Endodermal cell (in vitro differentiated cells): ENCODE results near the gene TSHZ2. TPM values are rescaled to one million over a fixed set of nuclear protein-coding genes. Genes with fewer than 3 reads are reported as not detected.

Experiments
- DNase-seq: peaks from one replicate; pipeline ENCODE4 v3.0.0-alpha.2; 2017
- H3K27ac ChIP-seq: 2 replicates; pipeline ENCODE4 v1.5.1; 2013; ENCODE audit warnings: mild to moderate bottlenecking, low read depth, low read length, moderate library complexity
- H3K27me3 ChIP-seq: 2 replicates; pipeline ENCODE4 v1.6.1; 2013; ENCODE audit warnings: mild to moderate bottlenecking, low read length, moderate library complexity; ENCODE audit not compliant: insufficient read depth, control insufficient read depth, poor library complexity, severe bottlenecking
- H3K36me3 ChIP-seq: 2 replicates; pipeline ENCODE4 v1.7.0; 2013; ENCODE audit warnings: mild to moderate bottlenecking, low read length, moderate library complexity; ENCODE audit not compliant: control insufficient read depth, insufficient read depth
- H3K4me1 ChIP-seq: one replicate; pipeline ENCODE4 v1.7.0; 2013; ENCODE audit warnings: low read length; ENCODE audit not compliant: control insufficient read depth, insufficient read depth
- H3K4me3 ChIP-seq: 2 replicates; pipeline ENCODE4 v1.5.1; 2013; ENCODE audit warnings: mild to moderate bottlenecking, low read length, moderate library complexity
- H3K9ac ChIP-seq: 2 replicates; pipeline ENCODE4 v1.6.1; 2013; ENCODE audit warnings: mild to moderate bottlenecking, low read length, moderate library complexity; ENCODE audit not compliant: poor library complexity, severe bottlenecking; ENCODE audit errors: extremely low read depth
- H3K9me3 ChIP-seq: 2 replicates; pipeline ENCODE4 v1.6.1; 2013; ENCODE audit warnings: mild to moderate bottlenecking, low read length, moderate library complexity; ENCODE audit not compliant: control insufficient read depth
- H3K27ac Mint-ChIP-seq: 2 replicates; pipeline ENCODE4 v1.8.0; 2020; ENCODE audit warnings: mixed read lengths
- H3K27me3 Mint-ChIP-seq: 2 replicates; pipeline ENCODE4 v1.8.0; 2021; ENCODE audit warnings: mild to moderate bottlenecking, mixed read lengths; ENCODE audit not compliant: insufficient read depth
- H3K36me3 Mint-ChIP-seq: 2 replicates; pipeline ENCODE4 v1.8.0; 2020; ENCODE audit warnings: low read depth, mixed read lengths
- H3K4me1 Mint-ChIP-seq: 2 replicates; pipeline ENCODE4 v1.8.0; 2020; ENCODE audit warnings: mixed read lengths
- H3K4me3 Mint-ChIP-seq: 2 replicates; pipeline ENCODE4 v1.8.0; 2020; ENCODE audit warnings: mild to moderate bottlenecking, moderate library complexity, mixed read lengths
- H3K9me3 Mint-ChIP-seq: 2 replicates; pipeline ENCODE4 v1.8.0; 2020; ENCODE audit warnings: mild to moderate bottlenecking, mixed read lengths
- WGBS, 2 experiments: methylation state at CpG; one replicate each; pipeline versions ENCODE4 v1.1.5 to v1.1.7; 2013; ENCODE audit warnings: missing lambda C conversion rate in 2 of 2, mixed read lengths in 1 of 2; ENCODE audit not compliant: insufficient coverage in 1 of 2, insufficient read length in 1 of 2; 5-methylcytosine and 5-hydroxymethylcytosine counted together
- total RNA-seq, 2 donors: library from RNA; stranded (reverse); fragmentation: NEBNext Ultra II Directional in 1 of 2; extraction: Animal tissue kit (Norgen Biotek cat#: 25700) in 1 of 2; gene quantifications; 2 replicates in 1 of 2; 3 replicates in 1 of 2; pipeline ENCODE4 v1.2.1, GENCODE V29; 2021
- TF ChIP-seq, protein P1 (sequence below): fragments of 200-600 bp; sonication (generic); conservative IDR thresholded peaks from 2 replicates; pipeline ENCODE4 v1.5.0; 2021; ENCODE audit warnings: antibody characterized with exemption, mild to moderate bottlenecking

TSHZ2 gene
- total RNA-seq, 2 donors from 2014 or later: 0.07 to 0.31 TPM

DNA sequence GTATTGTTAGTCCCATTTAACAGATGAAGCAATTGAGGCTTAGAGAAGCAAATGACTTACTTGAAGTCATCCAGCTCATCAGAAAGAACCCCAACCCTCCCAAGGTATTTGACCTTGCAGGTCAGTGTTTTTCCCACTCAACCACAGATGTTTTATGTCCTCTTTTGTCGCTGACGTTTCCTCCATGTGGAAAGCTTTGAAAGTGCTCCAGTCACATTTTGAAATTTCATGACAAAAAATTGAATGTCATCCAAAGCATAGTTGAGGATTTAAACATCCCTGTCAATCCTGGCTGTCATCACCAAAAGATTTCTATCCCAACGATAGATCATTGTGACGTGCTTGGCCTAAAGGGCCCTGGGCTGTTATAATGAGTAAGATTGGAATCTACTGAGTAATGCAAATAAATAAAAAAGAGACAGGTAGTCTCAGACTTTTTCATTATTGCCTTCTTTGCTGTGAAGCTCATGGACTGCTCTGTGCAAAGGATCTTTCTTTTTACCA lies 102.7 kb downstream of the TSHZ2 start:
- Mint-ChIP-seq H3K4me3 (no peak overlapping the region), H3K9me3 (no peaks in the 10 kb centered on the region), H3K27ac (no peak overlapping the region), H3K36me3 (no peaks in the 10 kb centered on the region), H3K27me3 (no peaks in the 10 kb centered on the region), H3K4me1 (peaks cover 5% of the 10 kb centered on the region)
- Histone ChIP-seq H3K27me3 (no peaks in the 10 kb centered on the region), H3K4me1 (no peaks in the 10 kb centered on the region), H3K4me3 (no peak overlapping the region), H3K36me3 (no peaks in the 10 kb centered on the region), H3K9ac (no peak overlapping the region), H3K9me3 (no peaks in the 10 kb centered on the region), H3K27ac (no peak overlapping the region)
- WGBS, 2 experiments: 98 to 100% methylated on average over 2 to 4 of the region's 4 CpGs
- TF ChIP-seq, protein P1, sequence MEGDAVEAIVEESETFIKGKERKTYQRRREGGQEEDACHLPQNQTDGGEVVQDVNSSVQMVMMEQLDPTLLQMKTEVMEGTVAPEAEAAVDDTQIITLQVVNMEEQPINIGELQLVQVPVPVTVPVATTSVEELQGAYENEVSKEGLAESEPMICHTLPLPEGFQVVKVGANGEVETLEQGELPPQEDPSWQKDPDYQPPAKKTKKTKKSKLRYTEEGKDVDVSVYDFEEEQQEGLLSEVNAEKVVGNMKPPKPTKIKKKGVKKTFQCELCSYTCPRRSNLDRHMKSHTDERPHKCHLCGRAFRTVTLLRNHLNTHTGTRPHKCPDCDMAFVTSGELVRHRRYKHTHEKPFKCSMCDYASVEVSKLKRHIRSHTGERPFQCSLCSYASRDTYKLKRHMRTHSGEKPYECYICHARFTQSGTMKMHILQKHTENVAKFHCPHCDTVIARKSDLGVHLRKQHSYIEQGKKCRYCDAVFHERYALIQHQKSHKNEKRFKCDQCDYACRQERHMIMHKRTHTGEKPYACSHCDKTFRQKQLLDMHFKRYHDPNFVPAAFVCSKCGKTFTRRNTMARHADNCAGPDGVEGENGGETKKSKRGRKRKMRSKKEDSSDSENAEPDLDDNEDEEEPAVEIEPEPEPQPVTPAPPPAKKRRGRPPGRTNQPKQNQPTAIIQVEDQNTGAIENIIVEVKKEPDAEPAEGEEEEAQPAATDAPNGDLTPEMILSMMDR: no peak
- no peak for DNase-seq

- H3K9me3 ChIP-seq: no peaks in the 10 kb centered on the region
- no peak overlapping the region for H3K27ac Mint-ChIP-seq
- TF ChIP-seq, protein P1: no peak
These were observed 104.5 kb downstream of the TSHZ2 start for GRCh38 chr20:53076668-53077067.

DNA sequence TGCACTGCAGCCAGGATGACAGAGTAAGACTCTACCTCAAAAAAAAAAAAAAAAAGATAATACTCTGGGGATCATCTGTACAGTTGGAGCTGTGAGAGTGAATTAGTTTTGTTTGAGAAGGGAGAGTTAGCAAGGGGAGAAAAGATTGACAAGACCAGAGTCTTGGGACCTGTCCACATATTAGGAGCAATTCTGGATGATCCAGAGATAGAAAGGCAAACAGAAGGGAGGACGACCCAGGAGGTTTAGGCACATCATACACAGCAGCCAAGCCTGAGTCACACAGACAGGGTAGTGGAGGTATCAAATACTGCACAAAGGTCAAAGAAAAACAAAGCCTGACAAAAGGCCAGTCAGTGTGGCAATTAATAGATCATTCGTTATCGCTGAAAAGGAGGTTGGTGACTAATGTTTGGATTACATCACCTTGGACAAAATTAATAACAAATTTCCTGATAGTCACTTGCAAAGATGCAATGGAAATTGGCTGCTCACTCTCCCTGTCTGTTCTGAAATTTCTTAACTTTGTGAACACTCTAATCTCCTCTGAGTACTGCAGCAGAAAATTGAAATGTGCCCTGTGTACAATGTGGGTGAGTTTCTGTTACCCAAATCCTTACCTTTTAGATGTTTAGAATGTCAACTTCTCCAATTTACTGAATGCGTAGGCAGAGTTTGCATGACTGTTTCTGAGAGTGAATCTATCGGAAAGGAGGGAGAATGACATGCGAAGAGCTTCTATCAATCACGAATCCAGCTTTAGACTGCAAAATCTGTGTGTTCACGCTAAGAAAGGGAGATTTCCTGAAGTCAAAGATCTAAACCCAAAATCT lies 105.4 kb downstream of the TSHZ2 start:
- Histone ChIP-seq H3K9ac (no peak overlapping the region), H3K36me3 (no peaks in the 10 kb centered on the region), H3K27me3 (no peaks in the 10 kb centered on the region), H3K4me1 (peaks cover 2% of the 10 kb centered on the region), H3K27ac (no peak overlapping the region), H3K9me3 (no peaks in the 10 kb centered on the region), H3K4me3 (no peak overlapping the region)
- DNase-seq: no peak
- Mint-ChIP-seq H3K27me3 (no peaks in the 10 kb centered on the region), H3K27ac (no peak overlapping the region), H3K9me3 (no peaks in the 10 kb centered on the region), H3K4me1 (peaks cover 8% of the 10 kb centered on the region), H3K4me3 (no peak overlapping the region), H3K36me3 (no peaks in the 10 kb centered on the region)
- TF ChIP-seq, protein P1: no peak
- WGBS, 2 experiments: 84 to 90% methylated on average over 7 to 8 of the region's 8 CpGs

More at GRCh38 chr20:53076668-53077067, 104.5 kb downstream of the TSHZ2 start:
- Histone ChIP-seq H3K4me1 (no peaks in the 10 kb centered on the region), H3K27me3 (no peaks in the 10 kb centered on the region), H3K27ac (no peak overlapping the region), H3K4me3 (no peak overlapping the region), H3K9ac (no peak overlapping the region), H3K36me3 (no peaks in the 10 kb centered on the region)
- no peak for DNase-seq
- H3K9me3 Mint-ChIP-seq: no peaks in the 10 kb centered on the region
- no peaks in the 10 kb centered on the region for H3K4me1 Mint-ChIP-seq
- no peaks in the 10 kb centered on the region for H3K27me3 Mint-ChIP-seq
- H3K36me3 Mint-ChIP-seq: no peaks in the 10 kb centered on the region
- no peak overlapping the region for H3K4me3 Mint-ChIP-seq
- 94 to 95% methylated on average over 3 of the region's 3 CpGs for WGBS, 2 experiments
